Breast epithelium (tissue), 4 donors: ENCODE results near the gene BNC2. TPM values are rescaled to one million over a fixed set of nuclear protein-coding genes. Genes with fewer than 3 reads are reported as not detected.
A peak's percentile ranks its signal among the peaks of the same experiment; 100 is the strongest.

Experiments
- DNase-seq, 2 donors: peaks; one replicate each; pipeline ENCODE4 v3.0.0-alpha.2; 2019; ENCODE audit warnings: low spot score in 2 of 2
- H3K27ac ChIP-seq, 2 donors: fragments of 200-600 bp; sonication (generic) in 1 of 2; one replicate each; pipeline ENCODE4 v1.5.1; 2016 to 2019; ENCODE audit warnings: mild to moderate bottlenecking in 1 of 2
- H3K27me3 ChIP-seq, 2 donors: fragments of 200-600 bp; sonication (generic) in 1 of 2; one replicate each; pipeline versions ENCODE4 v1.5.1 to v1.6.0; 2017 to 2019; ENCODE audit warnings: control low read depth in 1 of 2, mild to moderate bottlenecking in 1 of 2
- H3K36me3 ChIP-seq: fragments of 200-600 bp; one replicate; pipeline ENCODE4 v1.5.1; 2019
- H3K4me1 ChIP-seq, 2 donors: fragments of 200-600 bp; sonication (generic); one replicate each; pipeline ENCODE4 v1.5.1; 2016 to 2019; ENCODE audit warnings: control low read depth in 1 of 2
- H3K4me3 ChIP-seq, 3 donors: fragments of 200-600 bp; sonication (generic); 1 replicate in 2 of 3; 2 replicates in 1 of 3; pipeline ENCODE4 v1.5.1; 2016 to 2019; ENCODE audit warnings: mild to moderate bottlenecking in 3 of 3, moderate library complexity in 2 of 3
- H3K9me3 ChIP-seq, 2 donors: fragments of 200-600 bp; sonication (generic) in 1 of 2; one replicate each; pipeline ENCODE4 v1.5.1; 2016 to 2019; ENCODE audit warnings: control low read depth in 1 of 2
- CTCF ChIP-seq, 3 donors: fragments of 450-650 bp; IDR thresholded peaks; one replicate each; pipeline ENCODE4 v1.5.1; 2016 to 2017; ENCODE audit warnings: antibody characterized with exemption in 3 of 3, mild to moderate bottlenecking in 3 of 3, moderate library complexity in 3 of 3
- POLR2A ChIP-seq: fragments of 450-650 bp; IDR thresholded peaks from one replicate; pipeline ENCODE4 v1.6.1; 2016; ENCODE audit warnings: antibody characterized with exemption, mild to moderate bottlenecking, moderate library complexity
- POLR2AphosphoS5 ChIP-seq, 3 donors: sonication (generic); formaldehyde crosslinking; IDR thresholded peaks; one replicate each; pipeline ENCODE4 v1.6.1; 2017; ENCODE audit warnings: antibody characterized with exemption in 3 of 3
- intact Hi-C: fragments of 100-400 bp; cut with DNase I; formaldehyde crosslinking; loops from one replicate; pipeline ENCODE4 v1.15.1; 2023; ENCODE audit warnings: low total_unique reads
- total RNA-seq, 3 donors: library from RNA; depleted of rRNA; stranded (reverse); fragments of >200 nt; gene quantifications; one replicate each; pipeline ENCODE4 v1.1.0, GENCODE V29; 2016

The BNC2 gene
- total RNA-seq, 3 donors from 2014 or later: 15.8 to 21.1 (median 17.0) TPM

- TF ChIP-seq POLR2AphosphoS5 (IDR thresholded peaks at IDR 0.05) (no peak), POLR2A (no peak), CTCF (IDR thresholded peaks at IDR 0.05) (no peak)
- Histone ChIP-seq H3K9me3 (no peaks in the 10 kb centered on the region), H3K4me3 (no peak overlapping the region), H3K36me3 (no peaks in the 10 kb centered on the region), H3K27me3 (no peaks in the 10 kb centered on the region), H3K27ac (no peak overlapping the region), H3K4me1 (no peaks in the 10 kb centered on the region)
- no peak for DNase-seq
- intact Hi-C loops: no loop called here
These were observed 501.0 kb downstream of the BNC2 start for GRCh38 chr9:16369427-16369826.

GRCh38 chr9:16368237-16369087 lies 502.0 kb downstream of the BNC2 start:
- no peaks in the 10 kb centered on the region for H3K27me3 ChIP-seq
- no peaks in the 10 kb centered on the region for H3K9me3 ChIP-seq
- TF ChIP-seq CTCF (IDR thresholded peaks at IDR 0.05): no peak
- TF ChIP-seq POLR2AphosphoS5 (IDR thresholded peaks at IDR 0.05): no peak
- no peak for TF ChIP-seq POLR2A
- no peak overlapping the region for H3K27ac ChIP-seq
- no peaks in the 10 kb centered on the region for H3K4me1 ChIP-seq
- H3K36me3 ChIP-seq: no peaks in the 10 kb centered on the region
- H3K4me3 ChIP-seq: no peak overlapping the region
- intact Hi-C loops: no loop called here
- no peak for DNase-seq

GRCh38 chr9:16367605-16368231 lies 502.8 kb downstream of the BNC2 start:
- no peaks in the 10 kb centered on the region for H3K9me3 ChIP-seq
- no peaks in the 10 kb centered on the region for H3K27me3 ChIP-seq
- no peak for DNase-seq
- H3K36me3 ChIP-seq: no peaks in the 10 kb centered on the region
- no peaks in the 10 kb centered on the region for H3K4me1 ChIP-seq
- TF ChIP-seq CTCF (IDR thresholded peaks at IDR 0.05) (no peak), POLR2AphosphoS5 (IDR thresholded peaks at IDR 0.05) (no peak), POLR2A (no peak)
- no peak overlapping the region for H3K27ac ChIP-seq
- H3K4me3 ChIP-seq: no peak overlapping the region
- intact Hi-C loops: no loop called here

- Histone ChIP-seq H3K4me1 (no peaks in the 10 kb centered on the region), H3K27ac (peak overlapping the region in 1 of 2 donors; percentile 81), H3K9me3 (no peaks in the 10 kb centered on the region), H3K36me3 (no peaks in the 10 kb centered on the region), H3K4me3 (no peak overlapping the region), H3K27me3 (no peaks in the 10 kb centered on the region)
- intact Hi-C loops: no loop called here
- no peak for TF ChIP-seq CTCF (IDR thresholded peaks at IDR 0.05)
- TF ChIP-seq POLR2AphosphoS5 (IDR thresholded peaks at IDR 0.05): no peak
- TF ChIP-seq POLR2A: no peak
- DNase-seq: no peak
These were observed 506.1 kb downstream of the BNC2 start for GRCh38 chr9:16364347-16364746.

GRCh38 chr9:16363916-16364315 lies 506.6 kb downstream of the BNC2 start:
- Histone ChIP-seq H3K27me3 (no peaks in the 10 kb centered on the region), H3K27ac (peak overlapping the region in 1 of 2 donors; percentile 81), H3K4me1 (no peaks in the 10 kb centered on the region), H3K9me3 (no peaks in the 10 kb centered on the region), H3K36me3 (no peaks in the 10 kb centered on the region), H3K4me3 (no peak overlapping the region)
- TF ChIP-seq POLR2A (no peak), CTCF (IDR thresholded peaks at IDR 0.05) (no peak), POLR2AphosphoS5 (IDR thresholded peaks at IDR 0.05) (no peak)
- DNase-seq: no peak
- intact Hi-C loops: no loop called here
